ENCODE measurements around the gene PALM3. TPM values are rescaled to one million over a fixed set of nuclear protein-coding genes. Genes with fewer than 3 reads are reported as not detected.

PALM3 gene
- total and polyA plus RNA-seq, 2 donors (not counting 3 experiments of a cell fraction or from before 2014, with no cell fraction given), result 0.08 to 0.31 TPM

DNA sequence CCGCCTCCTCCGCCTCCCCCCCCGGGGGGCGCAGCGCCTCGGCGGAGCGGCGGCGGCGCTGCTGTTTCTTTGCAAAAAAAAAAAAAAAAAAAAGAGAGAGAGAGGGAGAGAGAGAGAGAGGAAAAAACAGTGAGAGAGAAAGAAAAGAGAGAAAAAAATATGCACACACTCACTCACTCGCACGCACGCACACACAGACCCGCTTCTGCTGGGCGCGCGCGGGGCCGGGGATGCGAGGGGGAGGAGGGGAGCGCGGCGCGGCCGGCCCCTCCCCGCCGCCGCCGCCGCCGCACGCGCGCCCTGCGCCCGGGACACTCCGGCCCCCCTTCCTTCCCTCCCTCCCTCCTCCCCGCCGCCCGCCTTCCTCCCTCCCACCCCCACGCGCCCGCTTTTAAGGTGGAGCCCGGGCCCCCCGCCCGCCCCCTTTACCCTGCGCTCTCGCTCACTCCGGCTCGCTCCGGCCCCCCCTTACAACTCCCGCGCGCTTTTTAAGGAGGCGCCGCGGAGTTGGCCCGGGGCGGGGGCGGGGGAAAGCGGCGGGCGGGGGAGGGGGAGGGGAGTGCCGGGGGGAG lies 28.7 kb upstream of the PALM3 start, which contains the start of gene SAMD1:
Gene SAMD1, minus strand, starts transcription at position 243 of the 572 bp plus-strand sequence.
- BruUV-seq (replicated peaks), result no TSS peak
- H3K79me2 ChIP-seq (ENCODE audit: control insufficient read depth, insufficient read depth, low read length), result no peaks in the 10 kb centered on the region
- CTCF ChIA-PET, result interaction anchor here (0.6 to 1.0 kb wide), 6 partner anchors 9 to 46 kb away, joined by 3 to 7 read pairs (median 4); partner anchors contain the start of genes ASF1B, MISP3 and PRKACA
- peaks cover 9% of the 10 kb centered on the region for H3K4me1 ChIP-seq (ENCODE audit: control insufficient read depth, extremely low read depth, insufficient read depth, low read length)
- H3K36me3 ChIP-seq (ENCODE audit: control insufficient read depth in 2 of 2, extremely low read depth in 1 of 2, insufficient read depth in 2 of 2, low read length in 2 of 2), result peaks cover 0 to 9% of the 10 kb centered on the region in 2 experiments
- H2AFZ ChIP-seq (ENCODE audit: low read depth, low read length), result peak within 1 kb of the TSS; percentile 83
- peak; percentile 67 for DNase-seq (ENCODE audit: low read depth, low spot score)
- POLR2A ChIA-PET, result interaction anchor here (1.2 kb wide), 1 partner anchor 9 kb away, joined by 4 read pairs; no protein-coding TSS in a partner anchor
- H3K4me2 ChIP-seq (ENCODE audit: insufficient read depth, low read length), result peak within 1 kb of the TSS; percentile 94
- H3K9me3 ChIP-seq (replicated peaks; ENCODE audit: control insufficient read depth, insufficient read depth, low read length), result peaks cover 3% of the 10 kb centered on the region
- no peaks in the 10 kb centered on the region for H3K9me1 ChIP-seq (replicated peaks; ENCODE audit: control insufficient read depth, extremely low read depth, insufficient read depth, low read length)
- no peaks in the 10 kb centered on the region for H4K20me1 ChIP-seq (replicated peaks; ENCODE audit: control insufficient read depth, extremely low read depth, insufficient read depth, low read length)
- intact Hi-C loops (cut with micrococcal nuclease), result loop anchor here (1.0 to 2.0 kb wide), 2 partner anchors 26 to 46 kb away; partner anchors contain the start of genes ASF1B and PRKACA
- peak within 1 kb of the TSS; percentile 78 for H3K9ac ChIP-seq (replicated peaks; ENCODE audit: extremely low read depth, insufficient read depth, low read length)
- TF ChIP-seq POLR2AphosphoS5 (IDR thresholded peaks at IDR 0.05; ENCODE audit: insufficient read depth, low read depth, low read length), result peak; percentile 6
- no peak for TF ChIP-seq POLR2A (IDR thresholded peaks at IDR 0.05; ENCODE audit: low read depth, low read length)
- no peaks in the 10 kb centered on the region for H3K27me3 ChIP-seq (ENCODE audit: control insufficient read depth in 2 of 2, insufficient read depth in 2 of 2, low read length in 2 of 2)
- peak within 1 kb of the TSS; percentile 65 for H3K27ac ChIP-seq (ENCODE audit: insufficient read depth, low read depth, low read length)
- FAIRE-seq, result peak; percentile 59
- peak within 1 kb of the TSS; percentile 52 to 94 (median 86) for H3K4me3 ChIP-seq (replicated peaks in 1 of 3; ENCODE audit: insufficient read depth in 1 of 3, low read depth in 1 of 3, low read length in 3 of 3)
- dilution Hi-C loops (cut with MboI; ENCODE audit: extremely low pct_ligation_motif_present, low sequenced_read_pairs), result no loop called here

DNA sequence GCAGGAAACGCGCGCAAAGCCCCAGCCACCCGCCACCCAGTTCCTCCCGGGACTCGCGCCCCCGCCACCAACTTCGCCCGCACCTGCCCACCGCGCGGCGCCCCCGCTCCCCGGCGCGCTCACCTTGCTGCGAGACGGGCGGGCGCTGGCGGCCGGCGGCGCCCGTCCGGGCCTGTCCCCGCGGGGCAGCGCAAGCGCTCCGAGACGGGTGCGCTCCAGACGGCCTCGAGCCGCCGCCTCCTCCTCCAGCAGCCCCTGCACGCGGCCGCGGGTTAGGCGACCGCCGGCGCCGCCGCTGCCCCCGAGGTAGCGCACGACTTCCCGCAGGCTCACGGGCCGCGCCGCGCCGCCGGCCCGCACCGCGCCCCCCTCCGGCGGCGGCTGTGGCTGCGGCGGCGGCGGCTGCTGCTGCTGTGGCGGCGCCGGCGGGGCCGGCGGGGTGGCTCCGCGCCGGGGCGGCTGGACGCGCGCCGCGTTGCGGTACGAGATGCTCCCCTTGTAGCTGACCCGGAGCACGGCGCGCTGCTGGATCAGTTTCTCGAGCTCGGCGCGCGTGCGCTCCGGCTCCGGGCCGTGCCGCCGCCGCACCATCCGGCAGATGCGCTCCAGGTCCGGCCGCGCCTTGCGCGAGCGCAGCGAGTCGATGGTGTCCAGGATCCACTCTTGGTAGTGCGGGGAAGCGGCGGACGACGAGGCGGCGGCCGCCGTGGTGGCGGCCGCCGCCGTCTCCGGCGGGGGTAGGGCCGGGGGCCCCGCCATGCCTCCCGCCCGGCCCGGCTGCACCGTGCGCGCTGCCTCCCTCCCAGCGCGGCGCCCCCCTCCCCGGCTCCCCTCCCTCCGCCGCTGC lies 28.0 kb upstream of the PALM3 start:
- Histone ChIP-seq H3K9me1 (replicated peaks; ENCODE audit: control insufficient read depth, extremely low read depth, insufficient read depth, low read length) (no peaks in the 10 kb centered on the region), H3K4me3 (replicated peaks in 1 of 3; ENCODE audit: insufficient read depth in 1 of 3, low read depth in 1 of 3, low read length in 3 of 3) (peak overlapping the region; percentile 41 to 52 (median 50)), H3K9me3 (replicated peaks; ENCODE audit: control insufficient read depth, insufficient read depth, low read length) (peaks cover 3% of the 10 kb centered on the region), H3K4me1 (ENCODE audit: control insufficient read depth, extremely low read depth, insufficient read depth, low read length) (peaks cover 9% of the 10 kb centered on the region), H2AFZ (ENCODE audit: low read depth, low read length) (peak overlapping the region; percentile 65), H4K20me1 (replicated peaks; ENCODE audit: control insufficient read depth, extremely low read depth, insufficient read depth, low read length) (no peaks in the 10 kb centered on the region), H3K79me2 (ENCODE audit: control insufficient read depth, insufficient read depth, low read length) (no peaks in the 10 kb centered on the region), H3K27ac (ENCODE audit: insufficient read depth, low read depth, low read length) (no peak overlapping the region), H3K36me3 (ENCODE audit: control insufficient read depth in 2 of 2, extremely low read depth in 1 of 2, insufficient read depth in 2 of 2, low read length in 2 of 2) (peaks cover 0 to 9% of the 10 kb centered on the region in 2 experiments), H3K4me2 (ENCODE audit: insufficient read depth, low read length) (peak overlapping the region; percentile 37), H3K9ac (replicated peaks; ENCODE audit: extremely low read depth, insufficient read depth, low read length) (no peak overlapping the region), H3K27me3 (ENCODE audit: control insufficient read depth in 2 of 2, insufficient read depth in 2 of 2, low read length in 2 of 2) (no peaks in the 10 kb centered on the region)
- DNase-seq (ENCODE audit: low read depth, low spot score), result peak; percentile 28
- intact Hi-C loops (cut with micrococcal nuclease) (loop anchor here (2.0 kb wide), 1 partner anchor 27 kb away; the partner anchor contains the start of gene PRKACA), dilution Hi-C loops (cut with MboI; ENCODE audit: extremely low pct_ligation_motif_present, low sequenced_read_pairs) (no loop called here)
- ChIA-PET POLR2A (interaction anchor here (1.2 kb wide), 1 partner anchor 8 kb away, joined by 4 read pairs; no protein-coding TSS in a partner anchor), CTCF (interaction anchor here (0.6 to 1.0 kb wide), 6 partner anchors 8 to 47 kb away, joined by 3 to 7 read pairs (median 4); partner anchors contain the start of genes ASF1B, MISP3 and PRKACA)
- TF ChIP-seq, protein P1, sequence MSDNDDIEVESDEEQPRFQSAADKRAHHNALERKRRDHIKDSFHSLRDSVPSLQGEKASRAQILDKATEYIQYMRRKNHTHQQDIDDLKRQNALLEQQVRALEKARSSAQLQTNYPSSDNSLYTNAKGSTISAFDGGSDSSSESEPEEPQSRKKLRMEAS (IDR thresholded peaks at IDR 0.05; ENCODE audit: insufficient read depth, insufficient read length), result no peak
- TF ChIP-seq JUN (IDR thresholded peaks at IDR 0.05; ENCODE audit: borderline replicate concordance, insufficient read depth, insufficient read length, low read depth) (no peak), POLR2A (IDR thresholded peaks at IDR 0.05; ENCODE audit: low read depth, low read length) (no peak), FOS (IDR thresholded peaks at IDR 0.05; ENCODE audit: borderline replicate concordance, insufficient read depth, low read length) (no peak), POLR2AphosphoS5 (IDR thresholded peaks at IDR 0.05; ENCODE audit: insufficient read depth, low read depth, low read length) (no peak), MYC (IDR thresholded peaks at IDR 0.05; ENCODE audit: low read depth, low read length) (no peak), EZH2 (IDR thresholded peaks at IDR 0.05; ENCODE audit: borderline replicate concordance, low read depth, low read length, severe bottlenecking) (no peak)
- TF ChIP-seq, protein P2, sequence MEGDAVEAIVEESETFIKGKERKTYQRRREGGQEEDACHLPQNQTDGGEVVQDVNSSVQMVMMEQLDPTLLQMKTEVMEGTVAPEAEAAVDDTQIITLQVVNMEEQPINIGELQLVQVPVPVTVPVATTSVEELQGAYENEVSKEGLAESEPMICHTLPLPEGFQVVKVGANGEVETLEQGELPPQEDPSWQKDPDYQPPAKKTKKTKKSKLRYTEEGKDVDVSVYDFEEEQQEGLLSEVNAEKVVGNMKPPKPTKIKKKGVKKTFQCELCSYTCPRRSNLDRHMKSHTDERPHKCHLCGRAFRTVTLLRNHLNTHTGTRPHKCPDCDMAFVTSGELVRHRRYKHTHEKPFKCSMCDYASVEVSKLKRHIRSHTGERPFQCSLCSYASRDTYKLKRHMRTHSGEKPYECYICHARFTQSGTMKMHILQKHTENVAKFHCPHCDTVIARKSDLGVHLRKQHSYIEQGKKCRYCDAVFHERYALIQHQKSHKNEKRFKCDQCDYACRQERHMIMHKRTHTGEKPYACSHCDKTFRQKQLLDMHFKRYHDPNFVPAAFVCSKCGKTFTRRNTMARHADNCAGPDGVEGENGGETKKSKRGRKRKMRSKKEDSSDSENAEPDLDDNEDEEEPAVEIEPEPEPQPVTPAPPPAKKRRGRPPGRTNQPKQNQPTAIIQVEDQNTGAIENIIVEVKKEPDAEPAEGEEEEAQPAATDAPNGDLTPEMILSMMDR (IDR thresholded peaks at IDR 0.05; ENCODE audit: extremely low read depth in 1 of 2, insufficient read depth in 1 of 2, low read depth in 1 of 2, low read length in 2 of 2), result no peak
- BruUV-seq (replicated peaks), result no TSS peak
- FAIRE-seq, result no peak

Measured in endothelial cell of umbilical vein (primary cell).